ENCODE data around the gene PODNL1.

PODNL1 gene

GRCh38 chr19:13958043-13958442 is 19.8 kb upstream of the PODNL1 start:
- no peak for DNase-seq (ENCODE audit: low read depth, low spot score)

GRCh38 chr19:13957051-13957450 is 18.8 kb upstream of the PODNL1 start:
- DNase-seq (ENCODE audit: low read depth, low spot score): no peak

GRCh38 chr19:13956365-13956744 is 18.1 kb upstream of the PODNL1 start:
- no peak for DNase-seq (ENCODE audit: low read depth, low spot score)

- no peak for DNase-seq (ENCODE audit: low read depth, low spot score)
These were observed 17.6 kb upstream of the PODNL1 start for GRCh38 chr19:13955662-13956364.

- DNase-seq (ENCODE audit: low read depth, low spot score): no peak
These were observed 16.0 kb upstream of the PODNL1 start for GRCh38 chr19:13954185-13954584.

GRCh38 chr19:13952931-13953531 is 14.8 kb upstream of the PODNL1 start:
- no peak for DNase-seq (ENCODE audit: low read depth, low spot score)

GRCh38 chr19:13952154-13952930 is 14.1 kb upstream of the PODNL1 start, which contains the start of gene DCAF15:
DCAF15 (plus strand) TSS chr19:13952509; CDS start chr19:13952513, 4 bp downstream.
- peak; percentile 100 for DNase-seq (ENCODE audit: low read depth, low spot score)

GRCh38 chr19:13951799-13952153 is 13.6 kb upstream of the PODNL1 start:
- DNase-seq (ENCODE audit: low read depth, low spot score): no peak

GRCh38 chr19:13951043-13951442 is 12.8 kb upstream of the PODNL1 start:
- no peak for DNase-seq (ENCODE audit: low read depth, low spot score)

GRCh38 chr19:13946414-13946813 is 8.2 kb upstream of the PODNL1 start:
- no peak for DNase-seq (ENCODE audit: low read depth, low spot score)

GRCh38 chr19:13942023-13942684 is 3.9 kb upstream of the PODNL1 start:
- DNase-seq (ENCODE audit: low read depth, low spot score): no peak

GRCh38 chr19:13937479-13938300 is 527 bp downstream of the PODNL1 start:
- DNase-seq (ENCODE audit: low read depth, low spot score): no peak

- DNase-seq (ENCODE audit: low read depth, low spot score): peak; percentile 45
These were observed 2.3 kb downstream of the PODNL1 start for GRCh38 chr19:13935765-13936510.

GRCh38 chr19:13934785-13935109 is 3.5 kb downstream of the PODNL1 start:
- no peak for DNase-seq (ENCODE audit: low read depth, low spot score)

- no peak for DNase-seq (ENCODE audit: low read depth, low spot score)
These were observed 5.3 kb downstream of the PODNL1 start for GRCh38 chr19:13932911-13933393.

- no peak for DNase-seq (ENCODE audit: low read depth, low spot score)
These were observed 6.0 kb downstream of the PODNL1 start for GRCh38 chr19:13932149-13932637.

GRCh38 chr19:13931391-13932148 is 6.6 kb downstream of the PODNL1 start:
- no peak for DNase-seq (ENCODE audit: low read depth, low spot score)

- no peak for DNase-seq (ENCODE audit: low read depth, low spot score)
These were observed 7.8 kb downstream of the PODNL1 start for GRCh38 chr19:13930402-13930801.

- DNase-seq (ENCODE audit: low read depth, low spot score): no peak
These were observed 8.3 kb downstream of the PODNL1 start for GRCh38 chr19:13929956-13930355.

GRCh38 chr19:13929340-13929739 is 8.9 kb downstream of the PODNL1 start:
- DNase-seq (ENCODE audit: low read depth, low spot score): no peak
